ENCODE results near the gene FBXW4. TPM values are rescaled to one million over a fixed set of nuclear protein-coding genes. Genes with fewer than 3 reads are reported as not detected.
A peak's percentile ranks its signal among the peaks of the same experiment; 100 is the strongest.

Gene FBXW4
- total RNA-seq, 4 donors from 2014 or later: 28.0 to 106 (median 58.1) TPM

DNA sequence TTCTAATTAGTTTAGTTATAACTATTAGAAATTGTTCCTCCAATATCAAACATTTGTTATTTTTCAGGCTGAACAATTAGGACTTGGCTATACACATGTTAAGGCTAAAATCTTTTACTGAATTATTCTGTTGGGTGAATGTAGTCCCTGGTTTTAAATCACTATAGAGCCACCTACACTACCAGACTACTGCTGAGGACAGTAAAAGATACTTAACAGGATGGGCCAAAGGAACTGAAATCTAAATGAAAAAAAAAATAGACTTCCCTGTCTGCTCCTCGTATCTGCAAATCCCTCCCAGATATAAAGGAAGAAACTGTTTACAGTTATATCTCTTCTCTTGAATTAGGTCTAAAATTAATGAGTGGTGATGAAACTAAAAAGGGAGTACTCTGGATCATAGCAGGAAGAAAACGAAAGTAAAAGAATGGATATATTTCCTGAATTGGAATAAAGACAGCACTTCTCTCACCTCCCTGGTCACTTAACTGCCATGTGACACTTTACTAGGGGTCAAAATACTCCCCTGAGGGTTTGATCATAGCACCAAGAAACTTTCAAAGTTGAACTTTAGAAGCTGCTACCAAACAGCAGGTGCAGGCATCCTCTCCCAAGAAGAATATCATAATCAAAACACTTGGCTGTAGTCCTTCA, 12.7 kb downstream of the FBXW4 start:
- Histone ChIP-seq H3K9me3 (no peaks in the 10 kb centered on the region), H3K27me3 (no peaks in the 10 kb centered on the region), H3K4me1 (peaks cover 0 to 22% (median 0%) of the 10 kb centered on the region in 4 donors), H3K4me3 (peak overlapping the region in 2 of 4 donors; percentile 9 to 30), H3K36me3 (no peaks in the 10 kb centered on the region), H3K27ac (no peak overlapping the region)
- TF ChIP-seq, protein P1, sequence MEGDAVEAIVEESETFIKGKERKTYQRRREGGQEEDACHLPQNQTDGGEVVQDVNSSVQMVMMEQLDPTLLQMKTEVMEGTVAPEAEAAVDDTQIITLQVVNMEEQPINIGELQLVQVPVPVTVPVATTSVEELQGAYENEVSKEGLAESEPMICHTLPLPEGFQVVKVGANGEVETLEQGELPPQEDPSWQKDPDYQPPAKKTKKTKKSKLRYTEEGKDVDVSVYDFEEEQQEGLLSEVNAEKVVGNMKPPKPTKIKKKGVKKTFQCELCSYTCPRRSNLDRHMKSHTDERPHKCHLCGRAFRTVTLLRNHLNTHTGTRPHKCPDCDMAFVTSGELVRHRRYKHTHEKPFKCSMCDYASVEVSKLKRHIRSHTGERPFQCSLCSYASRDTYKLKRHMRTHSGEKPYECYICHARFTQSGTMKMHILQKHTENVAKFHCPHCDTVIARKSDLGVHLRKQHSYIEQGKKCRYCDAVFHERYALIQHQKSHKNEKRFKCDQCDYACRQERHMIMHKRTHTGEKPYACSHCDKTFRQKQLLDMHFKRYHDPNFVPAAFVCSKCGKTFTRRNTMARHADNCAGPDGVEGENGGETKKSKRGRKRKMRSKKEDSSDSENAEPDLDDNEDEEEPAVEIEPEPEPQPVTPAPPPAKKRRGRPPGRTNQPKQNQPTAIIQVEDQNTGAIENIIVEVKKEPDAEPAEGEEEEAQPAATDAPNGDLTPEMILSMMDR (IDR thresholded peaks at IDR 0.05): no peak
- no peak for DNase-seq

DNA sequence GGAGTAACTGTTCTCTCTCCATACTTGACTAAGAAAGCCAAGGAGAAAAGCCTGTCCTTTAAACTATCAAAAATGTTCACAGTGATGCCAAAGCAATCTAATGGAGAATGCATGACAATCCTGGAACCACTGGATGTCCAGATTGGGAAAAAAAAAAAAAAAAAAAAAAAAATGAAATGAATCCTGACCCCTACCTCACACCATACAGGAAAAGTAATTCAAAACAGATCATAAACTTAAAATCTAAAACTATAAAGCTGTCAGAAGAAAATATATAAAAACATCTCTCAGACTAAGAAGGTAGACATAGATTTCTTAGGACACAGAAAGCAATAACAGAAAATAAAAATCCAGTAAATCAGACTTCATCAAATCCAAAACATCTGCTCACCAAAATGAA, 18.4 kb downstream of the FBXW4 start:
- Histone ChIP-seq H3K27me3 (no peaks in the 10 kb centered on the region), H3K9me3 (no peaks in the 10 kb centered on the region), H3K4me3 (no peak overlapping the region), H3K36me3 (peaks cover 0 to 37% (median 0%) of the 10 kb centered on the region in 3 donors), H3K27ac (no peak overlapping the region), H3K4me1 (no peaks in the 10 kb centered on the region)
- TF ChIP-seq POLR2A (IDR thresholded peaks at IDR 0.05): no peak
- TF ChIP-seq, protein P1 (IDR thresholded peaks at IDR 0.05): no peak
- DNase-seq: no peak

DNA sequence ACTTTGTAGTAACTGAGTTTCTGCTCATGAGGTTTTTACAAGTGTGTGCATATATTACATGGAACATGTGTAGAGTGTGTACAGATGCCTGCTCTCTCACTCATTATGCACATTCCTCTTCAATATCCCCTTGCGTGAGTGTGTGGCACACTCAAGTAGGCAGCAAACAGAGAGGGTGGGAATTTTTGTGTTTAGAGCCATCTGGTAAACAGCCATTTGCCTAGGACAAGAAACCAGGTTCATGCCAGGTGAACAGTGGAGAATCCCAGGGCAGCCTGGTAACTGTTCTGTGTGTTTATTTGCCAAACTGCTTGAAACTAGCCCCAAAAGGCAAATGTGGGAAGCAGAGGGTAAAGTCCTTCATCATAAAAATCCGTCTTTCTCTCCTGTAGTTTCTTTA, 19.9 kb downstream of the FBXW4 start:
- no peaks in the 10 kb centered on the region for H3K27me3 ChIP-seq
- no peak overlapping the region for H3K27ac ChIP-seq
- no peaks in the 10 kb centered on the region for H3K4me1 ChIP-seq
- no peaks in the 10 kb centered on the region for H3K9me3 ChIP-seq
- DNase-seq: no peak
- peaks cover 0 to 51% (median 0%) of the 10 kb centered on the region in 3 donors for H3K36me3 ChIP-seq
- TF ChIP-seq POLR2A (IDR thresholded peaks at IDR 0.05): no peak
- TF ChIP-seq, protein P1 (IDR thresholded peaks at IDR 0.05): no peak
- no peak overlapping the region for H3K4me3 ChIP-seq

DNA sequence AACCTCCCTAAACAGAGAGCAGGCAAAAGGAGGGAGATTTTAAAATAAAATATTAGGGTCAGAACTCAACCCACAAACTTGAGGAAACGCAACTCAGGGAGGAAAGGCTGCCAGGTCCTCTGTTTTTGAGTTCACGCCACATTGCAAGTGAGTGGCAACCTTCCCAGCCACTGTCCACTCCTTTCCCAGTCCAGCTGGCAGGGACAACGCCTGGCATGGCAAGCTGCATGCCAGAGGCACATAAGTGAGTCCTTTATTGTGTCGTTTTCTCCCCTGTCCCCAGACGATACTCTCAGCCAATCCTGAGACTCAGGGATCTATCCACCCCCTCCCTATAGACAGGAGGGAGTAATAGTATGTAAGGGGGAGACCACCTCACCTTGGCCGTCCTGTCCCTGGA, 22.4 kb downstream of the FBXW4 start:
- no peaks in the 10 kb centered on the region for H3K27me3 ChIP-seq
- TF ChIP-seq POLR2A (IDR thresholded peaks at IDR 0.05): no peak
- no peak for DNase-seq

DNA sequence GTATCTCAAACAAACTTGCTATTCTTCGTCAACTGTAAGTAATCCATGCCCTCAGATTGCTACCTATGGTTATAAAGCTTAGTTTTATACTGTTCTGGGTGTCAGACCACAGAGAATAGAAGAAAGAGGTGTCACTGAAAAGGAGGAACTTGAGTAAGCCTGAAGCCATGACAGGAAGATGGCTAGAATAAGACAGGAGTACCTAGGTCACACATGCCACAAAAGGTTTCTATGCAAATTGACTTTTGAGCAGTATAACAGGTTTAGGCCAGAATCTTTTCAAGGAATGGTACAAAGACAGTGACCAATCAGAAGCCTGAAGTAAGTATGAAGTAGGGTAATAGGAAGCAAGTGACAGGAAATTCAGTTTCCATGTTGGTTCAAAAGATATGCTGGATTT, 23.5 kb downstream of the FBXW4 start:
- Histone ChIP-seq H3K27me3 (no peaks in the 10 kb centered on the region), H3K27ac (no peak overlapping the region), H3K9me3 (no peaks in the 10 kb centered on the region), H3K4me3 (no peak overlapping the region), H3K4me1 (no peaks in the 10 kb centered on the region), H3K36me3 (peaks cover 0 to 85% (median 0%) of the 10 kb centered on the region in 3 donors)
- TF ChIP-seq, protein P1 (IDR thresholded peaks at IDR 0.05): no peak
- no peak for TF ChIP-seq POLR2A (IDR thresholded peaks at IDR 0.05)
- no peak for DNase-seq

More for the DNA sequence above, 22.4 kb downstream of the FBXW4 start:
- Histone ChIP-seq H3K9me3 (no peaks in the 10 kb centered on the region), H3K36me3 (peaks cover 0 to 75% (median 0%) of the 10 kb centered on the region in 3 donors), H3K27ac (no peak overlapping the region), H3K4me3 (no peak overlapping the region), H3K4me1 (no peaks in the 10 kb centered on the region)

DNA sequence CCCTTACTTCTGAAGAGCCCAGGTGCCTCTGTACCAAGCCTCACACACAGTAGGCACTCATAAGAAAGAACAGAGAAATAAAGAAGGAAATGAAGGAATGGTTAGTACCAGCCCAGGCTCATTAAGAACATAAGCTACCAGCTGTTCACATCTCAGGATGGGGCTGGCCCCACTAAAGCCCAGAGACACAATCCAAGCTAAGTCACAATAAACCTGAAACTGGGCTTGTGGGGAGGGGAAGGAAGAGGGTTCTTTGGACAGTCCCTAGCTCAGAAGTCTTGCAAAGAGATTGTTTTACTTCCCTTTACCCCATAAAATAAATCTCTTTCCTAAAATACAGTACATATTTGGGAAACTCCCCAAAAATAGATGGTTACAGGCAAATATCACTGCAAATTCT, 24.3 kb downstream of the FBXW4 start:
- H3K36me3 ChIP-seq: peaks cover 0 to 91% (median 0%) of the 10 kb centered on the region in 3 donors
- H3K27ac ChIP-seq: no peak overlapping the region
- H3K9me3 ChIP-seq: no peaks in the 10 kb centered on the region
- no peak for DNase-seq
- no peak for TF ChIP-seq POLR2A (IDR thresholded peaks at IDR 0.05)
- TF ChIP-seq, protein P1 (IDR thresholded peaks at IDR 0.05): no peak
- H3K4me3 ChIP-seq: no peak overlapping the region
- H3K27me3 ChIP-seq: no peaks in the 10 kb centered on the region
- H3K4me1 ChIP-seq: no peaks in the 10 kb centered on the region
